Lung (tissue), 12 donors: ENCODE measurements around the gene WHRN. TPM values are rescaled to one million over a fixed set of nuclear protein-coding genes. Genes with fewer than 3 reads are reported as not detected.
A peak's percentile ranks its signal among the peaks of the same experiment; 100 is the strongest.

Experiments used
- ATAC-seq: fragments of 200-7000 bp; cut with Tn5 transposase; one replicate; pipeline ENCODE4 v1.9.1; 2020; ENCODE audit warnings: moderate number of reproducible peaks; ENCODE audit not compliant: insufficient read depth, low FRiP score
- DNase-seq, 3 donors: peaks; one replicate each; pipeline ENCODE4 v3.0.0-alpha.2; 2013 to 2017
- H3K27ac ChIP-seq, 2 donors: one replicate each; pipeline ENCODE4 v1.5.1; 2013; ENCODE audit warnings: mild to moderate bottlenecking in 2 of 2, moderate library complexity in 2 of 2, control low read depth in 1 of 2, inconsistent platforms in 1 of 2, low read depth in 1 of 2, low read length in 1 of 2
- H3K27me3 ChIP-seq, 3 donors: one replicate each; pipeline ENCODE4 v1.5.1; 2013; ENCODE audit warnings: low read length in 2 of 3; ENCODE audit not compliant: control insufficient read depth in 3 of 3, insufficient read depth in 3 of 3
- H3K36me3 ChIP-seq, 4 donors: one replicate each; pipeline ENCODE4 v1.5.1; 2013; ENCODE audit warnings: low read length in 4 of 4, mild to moderate bottlenecking in 1 of 4, moderate library complexity in 1 of 4; ENCODE audit not compliant: control insufficient read depth in 4 of 4, insufficient read depth in 4 of 4
- H3K4me1 ChIP-seq, 5 donors: one replicate each; pipeline ENCODE4 v1.5.1; 2013; ENCODE audit warnings: low read length in 5 of 5, mild to moderate bottlenecking in 2 of 5, moderate library complexity in 1 of 5; ENCODE audit not compliant: control insufficient read depth in 5 of 5, insufficient read depth in 5 of 5
- H3K4me3 ChIP-seq: one replicate; pipeline ENCODE4 v1.5.1; 2013; ENCODE audit warnings: mild to moderate bottlenecking, control low read depth, moderate library complexity
- H3K9ac ChIP-seq, 2 donors: one replicate each; pipeline ENCODE4 v1.5.1; 2013; ENCODE audit warnings: low read length in 2 of 2, control low read depth in 1 of 2; ENCODE audit not compliant: insufficient read depth in 1 of 2
- H3K9me3 ChIP-seq, 4 donors: one replicate each; pipeline ENCODE4 v1.5.1; 2013; ENCODE audit warnings: low read length in 3 of 4, mild to moderate bottlenecking in 1 of 4, moderate library complexity in 1 of 4; ENCODE audit not compliant: control insufficient read depth in 4 of 4, insufficient read depth in 3 of 4
- CTCF ChIP-seq: IDR thresholded peaks from 2 replicates; pipeline ENCODE4 v1.5.1; 2012; ENCODE audit warnings: mild to moderate bottlenecking; ENCODE audit errors: control extremely low read depth, extremely low read depth
- WGBS, 2 donors: extraction: QIAGEN DNeasy Blood & Tissue Kit; methylation state at CpG; one replicate each; pipeline ENCODE4 v1.1.7; 2013; 5-methylcytosine and 5-hydroxymethylcytosine counted together
- polyA plus RNA-seq, 2 donors: library from polyadenylated mRNA; stranded (reverse); fragments of 200-250 nt; gene quantifications; one replicate each; pipeline ENCODE4 v1.2.1, GENCODE V29; 2013
- total RNA-seq, 2 donors: library from RNA; depleted of rRNA in 1 of 2; stranded (reverse); fragments of >200 nt in 1 of 2; gene quantifications; one replicate each; pipeline ENCODE4 v1.2.1, GENCODE V29; 2014 to 2021
- donor health status: control.
- donor health status: control.
- donor health status: Bipolar disorder and iron deficiency.
- donor health status: healthy.
- donor health status: DM: yes; HTN: yes; CAD: no.

WHRN gene
- total and polyA plus RNA-seq, 4 donors, result 3.1 to 11.7 (median 5.6) TPM

DNA sequence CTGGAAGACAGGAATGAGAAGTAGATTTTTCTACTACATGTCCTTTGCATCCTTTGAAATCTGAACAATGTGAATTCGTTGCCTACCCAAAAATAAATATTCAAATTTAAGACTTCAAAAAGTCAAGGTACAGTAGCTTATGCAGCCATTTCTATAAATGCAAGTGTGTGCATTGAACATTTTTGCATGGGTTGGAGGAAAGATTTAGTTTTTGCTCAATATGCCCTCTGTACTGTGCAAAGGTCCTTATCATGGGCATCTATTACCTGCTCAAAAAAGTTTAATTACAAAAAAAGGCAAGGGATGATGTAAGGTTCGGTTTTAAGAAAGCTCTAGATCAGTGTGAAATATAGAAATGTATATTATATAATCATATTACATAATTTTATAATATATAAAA, 140.1 kb downstream of the WHRN start:
- H3K27ac ChIP-seq, result no peak overlapping the region
- H3K36me3 ChIP-seq, result peaks cover 0 to 59% (median 52%) of the 10 kb centered on the region in 4 donors
- TF ChIP-seq CTCF, result no peak
- WGBS, 2 donors, result 78 to 88% methylated on average over 2 of the region's 2 CpGs
- peaks cover 0 to 10% (median 5%) of the 10 kb centered on the region in 5 donors for H3K4me1 ChIP-seq
- no peak overlapping the region for H3K4me3 ChIP-seq
- no peak for DNase-seq
- H3K27me3 ChIP-seq, result no peaks in the 10 kb centered on the region
- no peak for ATAC-seq
- H3K9ac ChIP-seq, result no peak overlapping the region
- no peaks in the 10 kb centered on the region for H3K9me3 ChIP-seq

DNA sequence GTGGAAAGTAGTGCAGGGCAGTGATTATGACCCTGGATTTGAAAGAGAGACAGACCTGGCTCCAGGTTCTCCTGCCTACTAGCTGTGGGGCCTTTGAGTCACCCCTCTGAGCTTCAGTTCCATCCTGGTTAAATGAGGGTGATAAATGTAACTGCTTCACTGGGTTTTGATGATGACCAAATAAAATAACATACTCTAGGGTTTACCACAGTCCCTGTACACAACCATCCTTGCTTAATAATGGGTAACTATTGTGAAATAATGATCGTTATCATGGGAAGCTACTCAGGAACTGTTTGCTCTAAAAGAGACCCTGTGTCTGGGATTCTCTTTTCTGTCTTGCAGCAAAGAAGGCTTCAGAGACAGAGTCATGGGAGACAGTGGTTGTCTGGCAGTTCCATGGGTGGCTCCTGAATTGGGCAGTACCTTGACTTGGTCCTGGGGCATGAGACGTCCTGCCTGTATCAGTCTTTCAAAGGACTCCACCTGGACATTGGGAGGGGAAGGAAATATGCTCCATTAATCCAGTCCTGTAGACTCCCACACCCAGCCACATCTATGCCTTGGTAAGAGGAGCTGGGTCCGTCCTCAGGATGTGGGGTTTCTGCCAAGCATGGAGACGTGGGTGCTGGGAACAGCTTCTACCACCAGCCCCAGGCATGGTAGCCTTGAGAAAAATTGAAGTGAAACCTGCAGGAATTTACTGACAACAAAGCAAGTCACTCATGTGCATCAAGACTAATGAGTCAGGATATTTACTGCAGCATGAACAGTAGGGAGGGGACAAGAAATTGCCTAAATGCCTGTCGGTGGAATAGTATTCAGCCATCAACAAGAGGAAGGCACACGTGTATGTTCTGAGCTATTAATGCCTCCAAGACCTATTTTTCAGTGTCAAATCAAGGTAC, 140.9 kb downstream of the WHRN start:
- ATAC-seq (no peak), DNase-seq (peak in 1 of 3 donors; percentile 31)
- H3K27me3 ChIP-seq, result no peaks in the 10 kb centered on the region
- H3K4me3 ChIP-seq, result no peak overlapping the region
- 36 to 50% methylated on average over 6 of the region's 6 CpGs for WGBS, 2 donors
- no peak for TF ChIP-seq CTCF
- peak overlapping the region in 1 of 2 donors; percentile 69 for H3K27ac ChIP-seq
- H3K9ac ChIP-seq, result no peak overlapping the region
- H3K4me1 ChIP-seq, result peaks cover 0 to 8% (median 5%) of the 10 kb centered on the region in 5 donors
- H3K9me3 ChIP-seq, result no peaks in the 10 kb centered on the region
- peaks cover 2 to 62% (median 58%) of the 10 kb centered on the region in 4 donors for H3K36me3 ChIP-seq

DNA sequence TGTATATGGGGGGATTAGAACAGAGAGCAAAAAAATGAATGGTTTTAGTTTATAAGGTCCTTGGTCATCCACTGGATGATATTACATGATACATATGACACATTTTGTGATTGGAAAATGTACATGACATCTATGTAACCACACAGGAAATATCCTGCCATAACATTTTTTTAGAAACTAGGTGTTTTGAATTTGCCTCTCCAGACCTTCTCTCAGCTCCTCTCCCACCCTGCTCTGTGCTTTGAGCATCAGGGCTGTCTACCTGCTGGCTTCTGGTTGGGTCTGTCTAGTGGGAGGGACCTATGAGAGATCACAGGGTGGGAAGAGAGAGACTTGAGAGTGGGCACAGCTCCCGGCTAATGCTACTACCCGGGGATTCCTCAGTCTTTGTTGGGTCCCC, 141.8 kb downstream of the WHRN start:
- ATAC-seq (no peak), DNase-seq (no peak)
- Histone ChIP-seq H3K4me3 (no peak overlapping the region), H3K27me3 (no peaks in the 10 kb centered on the region), H3K4me1 (peaks cover 0 to 8% (median 5%) of the 10 kb centered on the region in 5 donors), H3K27ac (peak overlapping the region in 1 of 2 donors; percentile 27), H3K9ac (no peak overlapping the region), H3K9me3 (no peaks in the 10 kb centered on the region), H3K36me3 (peaks cover 4 to 67% (median 57%) of the 10 kb centered on the region in 4 donors)
- TF ChIP-seq CTCF, result no peak
- 40 to 71% methylated on average over 2 of the region's 2 CpGs for WGBS, 2 donors
